HG02852 (cell line): Measurements from ENCODE around the gene EPO.

Source experiments
- ATAC-seq: cut with Tn5 transposase; IDR thresholded peaks from one replicate; pipeline ENCODE4 v1.9.1; 2021; ENCODE audit warnings: mild to moderate bottlenecking, moderate library complexity; ENCODE audit not compliant: unreplicated experiment

Gene EPO

DNA sequence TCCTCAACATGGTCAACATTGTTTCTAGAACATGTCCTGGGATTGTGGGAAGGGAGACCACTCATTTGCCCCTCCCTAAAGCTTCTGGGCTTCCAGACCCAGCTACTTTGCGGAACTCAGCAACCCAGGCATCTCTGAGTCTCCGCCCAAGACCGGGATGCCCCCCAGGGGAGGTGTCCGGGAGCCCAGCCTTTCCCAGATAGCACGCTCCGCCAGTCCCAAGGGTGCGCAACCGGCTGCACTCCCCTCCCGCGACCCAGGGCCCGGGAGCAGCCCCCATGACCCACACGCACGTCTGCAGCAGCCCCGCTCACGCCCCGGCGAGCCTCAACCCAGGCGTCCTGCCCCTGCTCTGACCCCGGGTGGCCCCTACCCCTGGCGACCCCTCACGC lies at the start of gene EPO:
EPO (plus strand) TSS at position 190 of the 392 bp plus-strand sequence. CDS start 513 bp downstream, outside the sequence.
- no peak for ATAC-seq

DNA sequence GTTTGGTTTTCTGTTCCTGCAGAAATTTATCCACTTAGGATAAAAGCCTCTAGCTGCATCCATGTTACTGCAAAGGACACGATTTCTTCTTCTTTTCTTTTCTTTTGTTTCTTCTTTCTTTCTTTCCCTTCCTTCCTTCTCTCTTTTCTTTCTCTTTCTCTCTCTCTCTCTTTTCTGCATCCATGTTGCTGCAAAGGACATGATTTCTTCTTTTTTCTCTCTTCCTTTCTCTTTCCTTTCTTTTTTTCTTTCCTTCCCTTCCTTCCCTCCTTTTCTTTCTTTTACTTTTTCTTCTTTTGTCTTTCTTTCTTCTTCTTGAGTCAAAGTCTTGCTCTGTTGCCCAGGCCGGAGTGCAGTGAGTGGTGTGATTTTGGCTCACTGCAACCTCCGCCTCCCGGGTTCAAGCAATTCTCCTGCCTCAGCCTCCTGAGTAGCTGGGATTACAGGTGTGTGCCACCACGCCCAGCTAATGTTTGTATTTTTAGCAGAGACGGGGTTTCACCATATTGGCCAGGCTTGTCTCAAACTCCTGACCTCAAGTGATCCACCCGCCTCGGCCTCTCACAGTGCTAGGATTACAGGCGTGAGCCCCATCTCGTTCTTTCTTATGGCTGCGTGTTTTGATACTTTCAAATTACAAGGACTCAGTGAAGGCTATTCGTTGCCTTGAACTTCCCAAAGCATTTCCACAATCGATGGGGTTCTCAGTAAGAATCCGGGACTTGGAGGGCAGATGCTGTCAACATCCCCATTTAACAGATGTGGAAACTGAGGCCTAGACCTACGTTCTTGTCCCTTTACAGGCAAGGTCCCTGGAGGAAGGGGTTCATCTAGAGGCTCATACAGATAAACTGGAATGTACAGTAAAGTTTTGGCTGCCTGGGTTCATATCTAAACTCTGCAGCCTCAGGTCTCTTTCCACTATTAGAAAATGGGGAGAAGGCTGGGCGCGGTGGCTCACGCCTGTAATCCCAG lies 48.6 kb upstream of the EPO start:
- ATAC-seq, result no peak

DNA sequence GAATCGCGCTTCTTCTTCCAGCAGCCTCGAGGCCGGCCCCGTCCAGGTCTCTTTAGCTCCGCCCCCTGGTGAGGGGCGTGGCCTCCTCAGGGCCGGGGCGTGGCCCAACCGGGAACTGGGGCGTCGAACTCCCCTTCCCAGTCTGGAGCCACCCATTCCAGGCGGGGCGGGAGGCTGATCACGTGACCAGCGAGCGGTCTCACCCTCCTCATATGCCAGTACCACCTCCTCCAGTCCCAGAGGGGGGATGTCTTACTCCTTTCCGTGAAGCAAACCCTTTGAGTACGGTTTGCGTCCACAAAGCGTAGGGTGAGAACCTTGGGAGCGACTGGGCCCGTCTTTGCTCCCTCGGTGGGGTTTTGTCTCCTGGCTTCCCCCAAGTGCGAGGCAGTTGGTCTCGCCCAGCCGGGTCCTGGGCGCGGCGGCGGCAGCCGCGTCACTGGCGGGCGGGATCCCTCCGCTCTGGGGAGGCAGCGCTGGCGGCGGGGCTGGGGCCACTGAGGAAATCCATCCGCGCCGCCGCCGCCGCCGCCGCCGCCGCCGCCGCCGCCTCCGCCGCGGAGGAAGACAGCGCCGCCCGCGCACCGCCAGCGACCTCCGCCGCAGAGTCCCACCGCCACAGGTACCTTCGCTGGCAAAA lies 46.8 kb upstream of the EPO start, which contains the start of gene GNB2:
GNB2 (plus strand) TSS at position 439 of the 640 bp plus-strand sequence. CDS start 2,526 bp downstream, outside the sequence.
- peak; percentile 62 for ATAC-seq

DNA sequence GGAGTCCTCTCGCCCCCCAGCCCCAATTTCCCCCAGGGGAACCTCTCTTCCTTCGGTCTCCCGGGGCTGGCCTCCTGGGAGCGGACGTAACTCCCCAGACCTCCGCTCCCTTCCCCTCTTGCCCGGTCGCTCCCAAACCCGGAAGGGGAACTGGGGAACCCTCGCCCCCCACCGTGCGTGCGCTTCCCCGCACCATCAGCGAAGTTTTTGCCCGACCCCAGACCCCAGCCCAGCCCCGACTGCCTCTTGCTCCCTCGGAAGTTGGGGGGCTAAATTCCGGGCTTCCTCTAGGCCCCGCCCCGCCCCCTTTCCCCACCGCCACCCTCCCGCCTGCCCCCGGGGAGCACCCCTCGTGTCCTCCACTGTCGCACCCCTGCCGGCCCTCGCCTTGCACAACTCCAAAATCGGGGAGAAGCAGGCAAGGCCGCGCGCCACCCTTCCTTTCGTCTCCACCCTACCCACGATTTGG lies 46.3 kb upstream of the EPO start:
- ATAC-seq, result peak; percentile 8

DNA sequence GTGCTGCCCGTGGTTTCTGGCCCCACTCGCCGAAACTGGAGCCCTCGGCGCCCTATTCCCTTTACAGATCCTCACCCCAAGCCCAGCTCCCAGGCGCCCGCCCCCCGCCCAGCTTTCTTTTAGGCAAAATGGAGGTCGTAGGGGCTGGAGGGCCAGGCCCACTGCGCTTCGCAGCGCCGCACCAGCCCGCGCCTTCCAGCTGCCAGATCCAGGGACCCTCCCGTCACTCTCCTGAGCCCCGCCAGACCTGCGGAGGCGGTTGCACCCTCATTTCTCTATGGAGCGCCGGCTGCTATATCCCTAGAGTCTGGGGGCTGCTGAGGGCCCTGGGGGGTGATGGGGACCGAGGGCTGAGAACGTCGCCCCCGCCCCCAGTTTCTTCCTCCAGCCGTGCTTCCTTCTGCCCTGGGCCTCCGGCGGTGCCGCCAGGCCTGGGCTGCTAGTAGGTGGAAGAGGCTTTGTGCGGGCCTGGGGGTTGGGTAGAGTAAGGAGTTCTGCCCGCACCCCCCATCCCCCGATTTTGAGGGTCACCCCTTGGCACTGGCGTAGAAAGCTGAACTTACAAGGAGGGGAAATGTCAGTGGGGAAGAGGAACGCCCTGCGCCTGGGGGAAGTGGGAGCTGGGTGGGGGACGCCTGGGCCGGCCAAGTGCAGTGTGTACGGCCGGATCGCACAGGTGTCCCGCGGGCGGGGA lies 45.7 kb upstream of the EPO start:
- ATAC-seq, result no peak

DNA sequence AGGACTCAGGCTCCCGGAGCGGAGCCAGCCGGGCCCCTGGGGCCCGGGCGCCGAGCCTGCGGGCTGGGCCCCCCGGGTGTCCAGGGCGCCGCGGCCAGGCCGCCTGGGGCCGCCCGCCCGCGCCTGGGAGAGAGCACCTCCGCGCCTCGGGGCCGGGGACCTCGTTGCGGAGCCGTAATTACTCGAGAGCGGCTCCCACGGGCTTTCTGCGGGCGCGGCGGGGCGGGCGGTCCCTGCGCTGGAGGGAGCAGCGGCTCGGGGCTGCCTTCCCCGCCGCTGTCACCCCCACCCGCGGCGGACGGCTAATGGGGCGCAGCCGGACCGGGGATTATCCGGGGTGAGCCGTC lies 45.2 kb upstream of the EPO start:
- no peak for ATAC-seq

DNA sequence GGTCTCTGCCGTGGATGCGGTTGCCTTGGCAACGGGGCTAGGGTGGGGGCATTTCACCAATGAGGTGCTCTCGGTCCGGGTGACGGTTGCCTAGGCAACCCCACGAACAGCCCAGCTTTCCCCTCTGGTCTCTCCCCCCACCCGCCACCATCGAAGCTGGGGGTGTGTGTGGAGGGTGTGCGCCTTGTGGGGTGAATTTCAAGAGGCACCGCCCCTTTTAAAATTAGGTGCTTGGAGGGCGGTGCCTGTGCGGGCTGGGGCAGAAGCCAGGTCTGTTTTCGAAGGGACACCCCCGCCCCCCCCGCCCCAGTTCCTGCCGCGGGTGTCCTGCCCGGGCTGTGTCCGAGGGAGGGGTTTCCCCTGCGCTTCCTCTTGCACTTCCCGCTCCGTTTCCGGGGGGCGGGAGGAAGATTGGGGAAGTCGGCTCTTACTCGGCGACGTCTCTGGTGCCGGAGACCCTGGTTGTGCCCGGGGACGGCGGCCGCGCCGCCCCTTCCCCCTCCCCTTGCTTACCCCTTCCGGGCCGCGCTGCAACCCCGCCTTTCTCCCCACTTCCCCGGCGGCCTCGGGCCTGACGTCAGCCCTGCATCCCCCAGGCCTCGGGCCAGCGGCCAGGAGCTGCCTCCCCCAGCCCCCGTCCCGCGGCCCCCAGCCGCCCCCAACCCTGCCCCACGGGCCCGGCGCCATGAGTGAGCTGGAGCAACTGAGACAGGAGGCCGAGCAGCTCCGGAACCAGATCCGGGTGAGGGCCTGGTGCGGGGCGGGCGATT lies 44.5 kb upstream of the EPO start:
- ATAC-seq, result peak; percentile 30

DNA sequence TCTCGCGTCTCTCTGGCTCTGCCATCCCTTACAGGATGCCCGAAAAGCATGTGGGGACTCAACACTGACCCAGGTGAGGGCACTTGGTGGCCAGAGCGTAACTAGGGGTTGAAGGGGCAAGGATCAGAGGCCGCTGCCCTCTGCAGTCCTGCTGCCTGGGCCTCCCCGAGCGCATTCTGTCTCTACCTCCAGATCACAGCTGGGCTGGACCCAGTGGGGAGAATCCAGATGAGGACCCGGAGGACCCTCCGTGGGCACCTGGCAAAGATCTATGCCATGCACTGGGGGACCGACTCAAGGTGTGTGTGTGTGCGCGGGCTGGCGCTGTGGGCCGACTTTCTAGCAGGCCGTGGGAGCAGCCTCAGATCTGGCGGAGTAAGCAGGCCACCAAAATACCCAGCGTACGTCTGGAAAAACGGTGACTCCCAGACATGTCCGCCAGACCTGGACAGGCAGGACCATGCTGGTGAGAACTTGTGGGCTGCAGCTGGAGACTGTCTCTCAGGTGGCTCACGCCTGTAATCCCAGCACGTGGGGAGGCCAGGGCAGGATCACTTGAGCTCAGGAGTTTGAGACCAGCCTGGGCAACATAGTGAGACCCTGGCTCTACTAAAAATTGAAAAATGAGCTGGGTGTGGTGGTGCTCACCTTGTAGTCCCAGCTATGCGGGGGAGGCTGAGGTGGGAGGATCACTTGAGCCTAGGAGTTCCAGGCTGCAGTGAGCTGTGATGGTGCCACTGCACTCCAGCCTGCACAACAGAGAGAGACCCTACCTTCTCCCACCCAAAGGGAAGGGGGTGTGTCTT lies 43.6 kb upstream of the EPO start:
- no peak for ATAC-seq

DNA sequence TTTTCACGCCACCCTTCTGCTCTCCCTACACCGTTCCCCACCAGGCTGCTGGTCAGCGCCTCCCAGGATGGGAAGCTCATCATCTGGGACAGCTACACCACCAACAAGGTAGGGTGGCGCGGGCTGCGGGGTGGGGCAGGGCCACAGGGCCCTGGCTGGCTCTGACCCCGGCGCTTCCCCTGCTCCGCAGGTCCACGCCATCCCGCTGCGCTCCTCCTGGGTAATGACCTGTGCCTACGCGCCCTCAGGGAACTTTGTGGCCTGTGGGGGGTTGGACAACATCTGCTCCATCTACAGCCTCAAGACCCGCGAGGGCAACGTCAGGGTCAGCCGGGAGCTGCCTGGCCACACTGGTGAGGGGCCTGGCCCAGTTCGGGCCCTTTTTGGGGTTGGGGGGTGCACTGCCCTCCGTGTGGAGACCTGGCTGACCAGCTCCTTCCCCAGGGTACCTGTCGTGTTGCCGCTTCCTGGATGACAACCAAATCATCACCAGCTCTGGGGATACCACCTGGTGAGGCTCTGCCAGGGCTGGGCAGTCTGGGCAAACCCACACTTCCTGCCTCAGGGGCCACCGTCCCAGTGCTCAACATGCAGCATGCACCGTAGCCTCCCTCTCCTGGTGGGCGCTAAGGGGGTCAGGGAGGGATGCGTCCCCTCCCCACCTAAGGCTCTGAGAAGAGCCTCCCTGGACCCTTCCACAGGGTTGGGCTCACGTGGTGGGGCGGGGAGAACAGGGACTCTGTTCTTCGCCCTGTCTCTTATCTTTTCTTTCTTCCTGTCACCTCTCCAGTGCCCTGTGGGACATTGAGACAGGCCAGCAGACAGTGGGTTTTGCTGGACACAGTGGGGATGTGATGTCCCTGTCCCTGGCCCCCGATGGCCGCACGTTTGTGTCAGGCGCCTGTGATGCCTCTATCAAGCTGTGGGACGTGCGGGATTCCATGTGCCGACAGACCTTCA lies 42.7 kb upstream of the EPO start:
- no peak for ATAC-seq

DNA sequence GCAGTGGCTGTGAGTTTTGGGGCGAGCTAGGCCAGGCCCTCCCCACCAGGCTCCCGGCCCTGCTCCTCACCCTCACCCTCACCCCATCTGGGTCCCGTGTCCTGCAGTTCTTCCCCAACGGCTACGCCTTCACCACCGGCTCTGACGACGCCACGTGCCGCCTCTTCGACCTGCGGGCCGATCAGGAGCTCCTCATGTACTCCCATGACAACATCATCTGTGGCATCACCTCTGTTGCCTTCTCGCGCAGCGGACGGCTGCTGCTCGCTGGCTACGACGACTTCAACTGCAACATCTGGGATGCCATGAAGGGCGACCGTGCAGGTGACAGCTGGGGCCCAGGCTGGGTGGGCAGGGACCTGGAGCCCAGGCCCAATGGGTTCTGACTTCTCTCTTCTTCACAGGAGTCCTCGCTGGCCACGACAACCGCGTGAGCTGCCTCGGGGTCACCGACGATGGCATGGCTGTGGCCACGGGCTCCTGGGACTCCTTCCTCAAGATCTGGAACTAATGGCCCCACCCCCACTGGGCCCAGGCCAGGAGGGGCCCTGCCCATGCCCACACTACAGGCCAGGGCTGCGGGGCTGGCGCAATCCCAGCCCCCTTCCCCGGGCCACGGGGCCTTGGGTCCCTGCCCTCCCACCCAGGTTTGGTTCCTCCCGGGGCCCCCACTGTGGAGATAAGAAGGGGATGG lies 41.8 kb upstream of the EPO start:
- no peak for ATAC-seq

DNA sequence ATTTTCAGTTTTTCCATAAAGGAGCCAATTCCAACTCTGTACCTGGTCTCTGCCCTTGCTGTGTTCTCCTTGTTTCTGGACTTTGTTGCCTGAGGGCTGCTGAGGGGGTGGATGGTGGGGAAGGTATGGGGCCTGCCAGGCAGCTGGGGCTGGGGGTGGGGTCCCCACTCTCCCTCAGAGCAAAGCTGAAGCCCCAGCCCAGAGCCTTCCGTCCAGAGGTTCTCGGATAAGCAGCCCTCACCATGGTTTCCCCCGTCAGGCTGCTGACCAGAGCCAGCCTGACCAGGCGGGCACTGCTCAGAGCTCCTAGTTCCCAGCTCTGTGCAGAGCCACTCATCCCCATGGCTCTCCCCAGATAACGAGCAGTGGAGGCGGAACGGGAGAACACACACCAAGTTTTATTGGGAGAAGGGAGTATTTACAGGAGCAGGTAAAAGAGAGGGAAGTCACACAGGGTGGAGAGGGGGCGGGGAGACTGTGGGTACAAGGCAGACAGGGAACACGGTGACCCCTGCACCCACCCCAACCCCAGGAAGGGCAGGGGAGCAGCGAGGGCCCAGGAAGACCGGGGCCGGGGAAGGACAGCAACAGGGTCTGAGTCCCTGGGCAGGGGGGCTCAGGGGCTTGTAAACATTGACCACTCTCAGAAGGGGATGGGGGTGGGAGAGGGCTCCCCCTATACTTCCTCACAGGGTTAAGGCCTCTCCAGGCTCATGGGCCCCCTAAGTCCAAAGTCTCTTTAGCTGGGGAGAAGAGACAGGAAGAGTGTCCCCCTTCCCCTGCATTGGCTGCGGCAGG lies 40.9 kb upstream of the EPO start:
- no peak for ATAC-seq

DNA sequence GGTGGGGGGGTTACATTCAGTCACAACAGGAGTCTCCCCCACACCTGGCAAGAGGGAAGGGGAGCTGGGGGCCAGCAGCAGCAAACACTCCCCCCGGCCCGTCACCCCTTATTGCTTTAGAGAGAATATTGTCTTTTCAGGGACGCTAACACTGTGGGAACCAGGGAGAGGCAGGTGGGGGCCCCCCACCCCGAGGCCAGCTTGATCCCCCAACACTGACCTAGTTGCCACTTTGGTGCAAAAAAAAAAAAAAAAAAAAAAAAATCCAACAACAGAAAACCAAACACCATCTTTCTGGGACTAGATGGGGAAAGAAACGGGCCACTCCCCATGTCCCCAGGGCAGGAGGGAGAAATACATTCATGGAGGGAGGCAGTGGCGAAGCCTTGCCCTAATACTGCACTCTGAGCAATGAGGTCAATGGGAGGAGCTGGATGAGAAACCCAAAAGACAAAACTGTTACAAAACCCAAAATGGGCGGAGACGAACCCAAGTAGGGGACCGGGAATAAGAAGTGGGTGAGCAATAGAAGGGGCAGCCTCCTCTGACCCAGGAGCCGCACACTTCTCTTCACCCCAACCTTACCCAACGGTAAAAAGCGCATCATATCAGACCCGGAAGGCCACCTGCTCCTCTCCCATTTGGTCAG lies 40.2 kb upstream of the EPO start:
- ATAC-seq, result no peak

DNA sequence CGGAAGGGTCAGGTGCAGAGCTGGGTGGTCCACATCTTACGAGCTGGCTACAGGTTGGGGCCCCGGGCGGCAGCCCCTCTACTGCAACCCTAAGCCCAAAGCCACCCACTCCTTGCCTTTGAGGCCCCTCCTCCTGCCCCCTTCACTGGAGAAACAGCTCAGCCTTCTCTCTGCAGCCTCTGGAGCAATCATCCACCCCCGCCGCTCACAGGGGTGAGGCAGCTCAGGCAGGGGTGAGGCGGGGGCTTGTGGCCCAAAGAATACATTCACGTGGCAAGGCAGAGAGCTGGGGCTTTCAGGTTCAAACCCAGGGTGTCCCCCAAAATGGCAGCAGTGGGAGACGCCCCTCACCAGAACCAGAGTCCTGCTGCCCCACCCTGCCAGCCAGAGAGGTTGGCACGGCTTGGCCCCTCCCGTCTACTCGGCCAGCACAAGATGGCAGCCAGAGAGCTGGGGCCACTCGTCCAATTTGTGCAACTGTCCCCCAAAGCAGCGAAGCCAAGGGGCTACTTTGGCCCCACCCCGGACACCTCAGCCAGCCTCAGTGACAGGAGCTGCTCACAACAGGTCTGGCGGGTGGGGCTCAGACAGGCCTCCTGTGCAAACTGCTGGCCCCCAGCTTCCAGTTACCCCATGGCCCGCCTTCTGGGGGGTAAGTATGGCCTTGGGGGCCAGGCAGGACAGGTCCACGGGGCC lies 39.5 kb upstream of the EPO start:
- no peak for ATAC-seq

DNA sequence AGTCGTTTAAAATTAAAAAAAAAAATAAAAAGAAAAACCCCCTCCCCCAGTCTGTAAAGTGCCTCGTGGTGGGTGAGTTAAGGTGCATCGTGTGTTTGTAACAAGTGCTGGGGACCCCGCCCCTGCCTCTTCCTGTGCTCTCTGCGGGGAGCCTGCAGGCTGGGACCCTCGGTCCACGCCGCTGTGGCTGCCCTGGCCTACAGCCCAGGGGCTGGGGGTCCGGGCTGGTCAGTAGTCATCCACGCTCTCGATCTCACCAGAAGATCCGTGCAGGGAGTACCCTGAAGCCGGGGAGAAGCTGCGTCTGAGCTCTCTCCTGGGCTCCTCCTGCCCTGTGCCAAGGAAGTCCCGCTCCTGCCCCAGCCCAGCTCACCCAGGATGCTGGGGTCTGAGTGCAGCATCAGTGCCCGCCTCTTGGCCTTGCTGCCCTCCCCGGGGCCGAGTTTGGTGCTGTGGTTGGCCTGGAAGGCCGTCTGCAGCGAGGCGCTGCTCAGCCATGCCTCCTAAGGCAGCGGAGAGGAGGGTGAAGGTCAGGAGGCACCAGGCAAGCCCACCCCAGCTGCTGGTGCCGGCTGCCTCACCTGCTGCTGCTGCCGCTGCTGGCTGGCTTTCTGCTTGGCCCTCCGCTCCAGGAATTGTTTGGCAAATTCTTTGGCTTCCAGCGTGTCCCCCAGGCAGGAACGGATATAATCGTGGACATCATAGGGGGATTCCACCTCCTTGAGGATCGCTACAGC lies 38.6 kb upstream of the EPO start:
- no peak for ATAC-seq

DNA sequence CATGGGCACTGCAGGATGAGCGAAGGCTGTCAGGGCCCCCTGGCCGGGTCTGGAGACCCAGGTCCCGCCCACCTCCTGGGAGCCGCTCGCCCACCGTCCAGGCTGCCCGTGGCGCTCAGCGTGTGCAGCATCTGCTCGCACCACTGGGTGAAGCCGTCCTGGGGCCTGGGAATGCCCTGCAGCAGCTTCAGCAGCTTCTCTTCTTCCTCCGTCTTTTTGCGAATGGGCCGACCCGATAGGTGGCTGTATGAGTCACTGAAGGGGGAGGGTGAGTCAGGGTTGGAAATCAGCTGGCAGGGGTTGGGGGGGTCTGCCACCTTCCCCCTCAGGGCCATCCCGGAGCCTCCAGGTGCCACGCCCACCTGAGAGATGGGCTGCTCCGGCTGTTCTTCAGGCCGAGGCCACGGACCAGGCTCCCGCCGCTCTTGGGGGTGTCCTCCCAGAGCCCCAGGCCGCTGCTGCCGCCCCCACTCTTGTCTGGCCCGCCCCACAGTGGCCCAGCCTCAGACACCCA lies 38.0 kb upstream of the EPO start:
- no peak for ATAC-seq
